ENCODE measurements around the gene DCC. TPM values are rescaled to one million over a fixed set of nuclear protein-coding genes. Genes with fewer than 3 reads are reported as not detected.

The DCC gene
- total RNA-seq, 1 experiment from 2014 or later: not detected

GRCh38 chr18:52612406-52612805 is 272.4 kb downstream of the DCC start:
- Mint-ChIP-seq H3K27me3 (ENCODE audit: insufficient read depth, unreplicated experiment) (no peaks in the 10 kb centered on the region), H3K36me3 (ENCODE audit: insufficient read depth, unreplicated experiment) (no peaks in the 10 kb centered on the region)
- BruUV-seq (replicated peaks): no TSS peak

GRCh38 chr18:52615321-52615720 is 275.3 kb downstream of the DCC start:
- H3K9me3 Mint-ChIP-seq (ENCODE audit: unreplicated experiment): peaks cover 23% of the 10 kb centered on the region
- TF ChIP-seq CTCF (IDR thresholded peaks at IDR 0.05; ENCODE audit: unreplicated experiment): no peak
- intact Hi-C loops (cut with micrococcal nuclease): no loop called here
- no peaks in the 10 kb centered on the region for H3K27me3 Mint-ChIP-seq (ENCODE audit: insufficient read depth, unreplicated experiment)
- no peak overlapping the region for H3K27ac Mint-ChIP-seq (ENCODE audit: low read depth, unreplicated experiment)
- no TSS peak for BruUV-seq (replicated peaks)
- DNase-seq (ENCODE audit: unreplicated experiment): no peak
- no peaks in the 10 kb centered on the region for H3K4me1 Mint-ChIP-seq (ENCODE audit: insufficient read depth, unreplicated experiment)
- ChIA-PET POLR2A (no interaction called here), CTCF (interaction anchor here (0.7 kb wide), 1 partner anchor 1250 kb away, joined by 3 read pairs; no protein-coding TSS in a partner anchor)
- no peak overlapping the region for H3K4me3 Mint-ChIP-seq (ENCODE audit: unreplicated experiment)
- no peaks in the 10 kb centered on the region for H3K36me3 Mint-ChIP-seq (ENCODE audit: insufficient read depth, unreplicated experiment)

More at GRCh38 chr18:52612406-52612805, 272.4 kb downstream of the DCC start:
- ChIA-PET POLR2A (no interaction called here), CTCF (no interaction called here)
- no peak for DNase-seq (ENCODE audit: unreplicated experiment)
- H3K4me1 Mint-ChIP-seq (ENCODE audit: insufficient read depth, unreplicated experiment): no peaks in the 10 kb centered on the region
- no peak for TF ChIP-seq CTCF (IDR thresholded peaks at IDR 0.05; ENCODE audit: unreplicated experiment)
- H3K4me3 Mint-ChIP-seq (ENCODE audit: unreplicated experiment): no peak overlapping the region
- intact Hi-C loops (cut with micrococcal nuclease): no loop called here
- no peak overlapping the region for H3K27ac Mint-ChIP-seq (ENCODE audit: low read depth, unreplicated experiment)
- peaks cover 33% of the 10 kb centered on the region for H3K9me3 Mint-ChIP-seq (ENCODE audit: unreplicated experiment)

GRCh38 chr18:52615943-52616342 is 275.9 kb downstream of the DCC start:
- no peak for TF ChIP-seq CTCF (IDR thresholded peaks at IDR 0.05; ENCODE audit: unreplicated experiment)
- peaks cover 23% of the 10 kb centered on the region for H3K9me3 Mint-ChIP-seq (ENCODE audit: unreplicated experiment)
- ChIA-PET POLR2A (interaction anchor here (0.7 kb wide), 1 partner anchor 859 kb away, joined by 3 read pairs; no protein-coding TSS in a partner anchor), CTCF (interaction anchor here (0.7 kb wide), 1 partner anchor 1251 kb away, joined by 3 read pairs; no protein-coding TSS in a partner anchor)
- no peak for DNase-seq (ENCODE audit: unreplicated experiment)
- H3K27me3 Mint-ChIP-seq (ENCODE audit: insufficient read depth, unreplicated experiment): no peaks in the 10 kb centered on the region
- intact Hi-C loops (cut with micrococcal nuclease): no loop called here
- no peak overlapping the region for H3K27ac Mint-ChIP-seq (ENCODE audit: low read depth, unreplicated experiment)
- no TSS peak for BruUV-seq (replicated peaks)
- no peak overlapping the region for H3K4me3 Mint-ChIP-seq (ENCODE audit: unreplicated experiment)
- no peaks in the 10 kb centered on the region for H3K4me1 Mint-ChIP-seq (ENCODE audit: insufficient read depth, unreplicated experiment)
- H3K36me3 Mint-ChIP-seq (ENCODE audit: insufficient read depth, unreplicated experiment): no peaks in the 10 kb centered on the region

GRCh38 chr18:52617931-52618330 is 277.9 kb downstream of the DCC start:
- TF ChIP-seq CTCF (IDR thresholded peaks at IDR 0.05; ENCODE audit: unreplicated experiment): no peak
- CTCF ChIA-PET: interaction anchor here (0.6 kb wide), 1 partner anchor 657 kb away, joined by 3 read pairs; no protein-coding TSS in a partner anchor
- BruUV-seq (replicated peaks): no TSS peak
- Mint-ChIP-seq H3K4me3 (ENCODE audit: unreplicated experiment) (no peak overlapping the region), H3K9me3 (ENCODE audit: unreplicated experiment) (peaks cover 11% of the 10 kb centered on the region), H3K36me3 (ENCODE audit: insufficient read depth, unreplicated experiment) (peaks cover 5% of the 10 kb centered on the region), H3K27ac (ENCODE audit: low read depth, unreplicated experiment) (no peak overlapping the region), H3K4me1 (ENCODE audit: insufficient read depth, unreplicated experiment) (no peaks in the 10 kb centered on the region), H3K27me3 (ENCODE audit: insufficient read depth, unreplicated experiment) (no peaks in the 10 kb centered on the region)
- DNase-seq (ENCODE audit: unreplicated experiment): no peak
- POLR2A ChIA-PET: no interaction called here
- intact Hi-C loops (cut with micrococcal nuclease): no loop called here

All from MCF 10A (cell line).